Measurements from ENCODE around the gene PRUNE1.

PRUNE1 gene

GRCh38 chr1:151013518-151013917 is 5.3 kb downstream of the PRUNE1 start:
- Histone ChIP-seq H3K27me3 (ENCODE audit: insufficient read depth, poor library complexity, severe bottlenecking) (no peaks in the 10 kb centered on the region), H3K4me1 (ENCODE audit: insufficient read depth, poor library complexity, severe bottlenecking) (no peaks in the 10 kb centered on the region), H3K27ac (ENCODE audit: poor library complexity, severe bottlenecking) (no peak overlapping the region), H3K4me3 (ENCODE audit: severe bottlenecking) (no peak overlapping the region), H3K36me3 (ENCODE audit: low read depth) (peaks cover 8% of the 10 kb centered on the region), H3K9me3 (ENCODE audit: severe bottlenecking) (no peaks in the 10 kb centered on the region)
- DNase-seq (ENCODE audit: low spot score): no peak
- TF ChIP-seq, protein P1, sequence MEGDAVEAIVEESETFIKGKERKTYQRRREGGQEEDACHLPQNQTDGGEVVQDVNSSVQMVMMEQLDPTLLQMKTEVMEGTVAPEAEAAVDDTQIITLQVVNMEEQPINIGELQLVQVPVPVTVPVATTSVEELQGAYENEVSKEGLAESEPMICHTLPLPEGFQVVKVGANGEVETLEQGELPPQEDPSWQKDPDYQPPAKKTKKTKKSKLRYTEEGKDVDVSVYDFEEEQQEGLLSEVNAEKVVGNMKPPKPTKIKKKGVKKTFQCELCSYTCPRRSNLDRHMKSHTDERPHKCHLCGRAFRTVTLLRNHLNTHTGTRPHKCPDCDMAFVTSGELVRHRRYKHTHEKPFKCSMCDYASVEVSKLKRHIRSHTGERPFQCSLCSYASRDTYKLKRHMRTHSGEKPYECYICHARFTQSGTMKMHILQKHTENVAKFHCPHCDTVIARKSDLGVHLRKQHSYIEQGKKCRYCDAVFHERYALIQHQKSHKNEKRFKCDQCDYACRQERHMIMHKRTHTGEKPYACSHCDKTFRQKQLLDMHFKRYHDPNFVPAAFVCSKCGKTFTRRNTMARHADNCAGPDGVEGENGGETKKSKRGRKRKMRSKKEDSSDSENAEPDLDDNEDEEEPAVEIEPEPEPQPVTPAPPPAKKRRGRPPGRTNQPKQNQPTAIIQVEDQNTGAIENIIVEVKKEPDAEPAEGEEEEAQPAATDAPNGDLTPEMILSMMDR (IDR thresholded peaks at IDR 0.05; ENCODE audit: poor library complexity, severe bottlenecking): no peak
- ATAC-seq (ENCODE audit: low read depth): no peak

GRCh38 chr1:151024540-151025146 is 16.4 kb downstream of the PRUNE1 start:
- Histone ChIP-seq H3K36me3 (ENCODE audit: low read depth) (peaks cover 25% of the 10 kb centered on the region), H3K4me1 (ENCODE audit: insufficient read depth, poor library complexity, severe bottlenecking) (no peaks in the 10 kb centered on the region), H3K4me3 (ENCODE audit: severe bottlenecking) (no peak overlapping the region), H3K27me3 (ENCODE audit: insufficient read depth, poor library complexity, severe bottlenecking) (no peaks in the 10 kb centered on the region), H3K9me3 (ENCODE audit: severe bottlenecking) (no peaks in the 10 kb centered on the region), H3K27ac (ENCODE audit: poor library complexity, severe bottlenecking) (no peak overlapping the region)
- DNase-seq (ENCODE audit: low spot score): no peak
- ATAC-seq (ENCODE audit: low read depth): peak; percentile 68
- TF ChIP-seq, protein P1 (IDR thresholded peaks at IDR 0.05; ENCODE audit: poor library complexity, severe bottlenecking): peak; percentile 62

- Histone ChIP-seq H3K36me3 (ENCODE audit: low read depth) (peaks cover 32% of the 10 kb centered on the region), H3K4me1 (ENCODE audit: insufficient read depth, poor library complexity, severe bottlenecking) (no peaks in the 10 kb centered on the region), H3K27ac (ENCODE audit: poor library complexity, severe bottlenecking) (no peak overlapping the region), H3K9me3 (ENCODE audit: severe bottlenecking) (no peaks in the 10 kb centered on the region), H3K4me3 (ENCODE audit: severe bottlenecking) (no peak overlapping the region), H3K27me3 (ENCODE audit: insufficient read depth, poor library complexity, severe bottlenecking) (no peaks in the 10 kb centered on the region)
- TF ChIP-seq, protein P1 (IDR thresholded peaks at IDR 0.05; ENCODE audit: poor library complexity, severe bottlenecking): no peak
- no peak for ATAC-seq (ENCODE audit: low read depth)
- DNase-seq (ENCODE audit: low spot score): no peak
These were observed 18.2 kb downstream of the PRUNE1 start for GRCh38 chr1:151026460-151026859.

DNA sequence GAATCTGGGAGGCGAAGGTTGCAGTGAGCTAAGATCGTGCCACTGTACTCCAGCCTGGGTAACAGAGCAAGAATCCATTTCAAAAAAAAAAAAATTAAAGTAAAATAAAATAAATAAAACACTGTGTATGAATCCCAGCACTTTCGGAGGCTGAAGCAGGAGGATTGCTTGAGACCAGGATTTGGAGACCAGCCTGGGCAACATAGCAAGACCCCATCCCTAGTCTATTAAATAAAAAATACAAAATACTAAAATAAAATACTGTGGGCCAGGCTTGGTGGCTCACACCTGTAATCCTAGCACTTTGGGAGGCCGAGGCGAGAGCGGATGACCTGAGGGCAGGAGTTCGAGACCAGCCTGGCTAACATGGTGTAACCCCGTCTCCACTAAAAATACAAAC is 23.9 kb downstream of the PRUNE1 start:
- H3K27ac ChIP-seq (ENCODE audit: poor library complexity, severe bottlenecking): no peak overlapping the region
- DNase-seq (ENCODE audit: low spot score) (no peak), ATAC-seq (ENCODE audit: low read depth) (no peak)
- TF ChIP-seq, protein P1 (IDR thresholded peaks at IDR 0.05; ENCODE audit: poor library complexity, severe bottlenecking): no peak
- H3K9me3 ChIP-seq (ENCODE audit: severe bottlenecking): no peaks in the 10 kb centered on the region
- no peaks in the 10 kb centered on the region for H3K4me1 ChIP-seq (ENCODE audit: insufficient read depth, poor library complexity, severe bottlenecking)
- no peaks in the 10 kb centered on the region for H3K27me3 ChIP-seq (ENCODE audit: insufficient read depth, poor library complexity, severe bottlenecking)
- peaks cover 34% of the 10 kb centered on the region for H3K36me3 ChIP-seq (ENCODE audit: low read depth)
- no peak overlapping the region for H3K4me3 ChIP-seq (ENCODE audit: severe bottlenecking)

GRCh38 chr1:151035167-151035566 is 26.9 kb downstream of the PRUNE1 start:
- TF ChIP-seq, protein P1 (IDR thresholded peaks at IDR 0.05; ENCODE audit: poor library complexity, severe bottlenecking): no peak
- no peak overlapping the region for H3K27ac ChIP-seq (ENCODE audit: poor library complexity, severe bottlenecking)
- H3K9me3 ChIP-seq (ENCODE audit: severe bottlenecking): no peaks in the 10 kb centered on the region
- H3K27me3 ChIP-seq (ENCODE audit: insufficient read depth, poor library complexity, severe bottlenecking): no peaks in the 10 kb centered on the region
- no peak overlapping the region for H3K4me3 ChIP-seq (ENCODE audit: severe bottlenecking)
- ATAC-seq (ENCODE audit: low read depth) (no peak), DNase-seq (ENCODE audit: low spot score) (no peak)
- H3K36me3 ChIP-seq (ENCODE audit: low read depth): peaks cover 21% of the 10 kb centered on the region
- no peaks in the 10 kb centered on the region for H3K4me1 ChIP-seq (ENCODE audit: insufficient read depth, poor library complexity, severe bottlenecking)
